GM18505 (cell line): ENCODE results near the gene NFKBIZ.

Experiments used
- ATAC-seq: cut with Tn5 transposase; IDR thresholded peaks from one replicate; pipeline ENCODE4 v1.9.1; 2021; ENCODE audit not compliant: unreplicated experiment
- POLR2A ChIP-seq: IDR thresholded peaks from 4 replicates; pipeline ENCODE4 v1.6.1; 2011; ENCODE audit warnings: borderline replicate concordance; ENCODE audit not compliant: insufficient read depth, insufficient read length; ENCODE audit errors: extremely low read depth

NFKBIZ gene, protein sequence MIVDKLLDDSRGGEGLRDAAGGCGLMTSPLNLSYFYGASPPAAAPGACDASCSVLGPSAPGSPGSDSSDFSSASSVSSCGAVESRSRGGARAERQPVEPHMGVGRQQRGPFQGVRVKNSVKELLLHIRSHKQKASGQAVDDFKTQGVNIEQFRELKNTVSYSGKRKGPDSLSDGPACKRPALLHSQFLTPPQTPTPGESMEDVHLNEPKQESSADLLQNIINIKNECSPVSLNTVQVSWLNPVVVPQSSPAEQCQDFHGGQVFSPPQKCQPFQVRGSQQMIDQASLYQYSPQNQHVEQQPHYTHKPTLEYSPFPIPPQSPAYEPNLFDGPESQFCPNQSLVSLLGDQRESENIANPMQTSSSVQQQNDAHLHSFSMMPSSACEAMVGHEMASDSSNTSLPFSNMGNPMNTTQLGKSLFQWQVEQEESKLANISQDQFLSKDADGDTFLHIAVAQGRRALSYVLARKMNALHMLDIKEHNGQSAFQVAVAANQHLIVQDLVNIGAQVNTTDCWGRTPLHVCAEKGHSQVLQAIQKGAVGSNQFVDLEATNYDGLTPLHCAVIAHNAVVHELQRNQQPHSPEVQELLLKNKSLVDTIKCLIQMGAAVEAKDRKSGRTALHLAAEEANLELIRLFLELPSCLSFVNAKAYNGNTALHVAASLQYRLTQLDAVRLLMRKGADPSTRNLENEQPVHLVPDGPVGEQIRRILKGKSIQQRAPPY

DNA sequence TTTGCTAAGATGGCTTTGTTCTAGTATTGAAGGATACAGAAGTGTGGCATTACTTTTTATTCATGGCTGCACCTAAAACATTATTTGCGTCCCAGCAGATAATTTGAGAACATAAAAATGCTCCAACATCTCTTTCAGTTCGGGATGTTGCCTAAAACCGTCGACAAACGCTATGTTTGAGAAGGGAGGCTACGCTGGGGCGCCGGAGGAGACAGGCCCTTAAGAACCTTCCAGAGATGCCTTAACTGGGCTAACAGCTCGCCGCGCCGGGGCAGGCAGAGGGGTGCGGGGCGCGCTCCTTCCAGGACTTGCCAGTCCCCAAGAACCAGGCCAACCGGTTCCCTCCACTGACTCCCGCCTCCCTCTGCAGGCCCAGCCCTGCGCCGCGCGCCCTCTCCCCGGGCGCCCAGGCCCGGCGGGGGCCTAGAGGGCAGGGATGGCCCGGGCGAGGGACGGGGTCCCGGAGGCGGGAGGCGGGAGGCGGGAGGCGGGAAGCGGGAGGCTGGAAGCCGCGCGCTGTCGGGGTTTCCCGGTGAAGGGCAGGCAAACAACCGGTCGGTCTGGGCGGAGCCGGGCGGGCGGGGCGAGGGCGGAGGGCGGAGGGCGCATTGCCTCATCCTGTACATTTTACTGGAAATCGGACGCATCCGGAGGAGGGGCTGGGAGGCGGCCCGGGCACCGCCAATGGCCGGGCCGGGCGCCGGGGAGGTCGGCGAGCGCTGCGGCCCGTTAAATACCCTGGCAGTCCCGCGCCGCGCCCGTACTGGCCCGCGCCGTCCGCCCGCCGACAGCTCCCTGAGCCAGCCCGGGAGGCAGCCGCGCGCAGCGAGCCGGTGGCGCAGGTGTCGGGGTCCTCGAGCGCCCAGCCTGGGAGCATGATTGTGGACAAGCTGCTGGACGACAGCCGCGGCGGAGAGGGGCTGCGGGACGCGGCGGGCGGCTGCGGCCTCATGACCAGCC lies at the start of gene NFKBIZ:
Gene NFKBIZ (plus strand): TSS at position 761 of the 960 bp plus-strand sequence. CDS start 115 bp downstream, at position 876.
- peak; percentile 71 for ATAC-seq
- TF ChIP-seq POLR2A: peak; percentile 99

DNA sequence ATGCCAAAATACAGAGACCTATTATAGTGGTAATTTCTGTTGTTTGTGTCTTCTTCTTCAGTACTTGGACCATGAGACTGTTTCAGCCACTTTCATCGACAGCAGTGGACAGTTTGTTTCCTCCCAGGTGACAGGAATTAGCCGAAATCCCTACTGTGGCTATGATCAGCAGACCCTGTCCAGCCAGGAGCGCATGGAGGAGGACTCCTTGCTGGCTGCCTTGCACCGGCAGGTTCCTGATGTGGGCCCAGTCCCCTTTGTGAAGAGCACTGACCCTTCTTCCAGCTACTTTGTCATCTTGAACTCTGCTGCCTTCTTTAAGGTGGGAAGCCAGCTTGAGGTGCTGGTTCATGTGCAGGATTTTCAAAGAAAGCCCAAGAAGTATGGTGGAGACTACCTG lies 48.1 kb upstream of the NFKBIZ start:
- ATAC-seq: no peak
- TF ChIP-seq POLR2A: no peak

DNA sequence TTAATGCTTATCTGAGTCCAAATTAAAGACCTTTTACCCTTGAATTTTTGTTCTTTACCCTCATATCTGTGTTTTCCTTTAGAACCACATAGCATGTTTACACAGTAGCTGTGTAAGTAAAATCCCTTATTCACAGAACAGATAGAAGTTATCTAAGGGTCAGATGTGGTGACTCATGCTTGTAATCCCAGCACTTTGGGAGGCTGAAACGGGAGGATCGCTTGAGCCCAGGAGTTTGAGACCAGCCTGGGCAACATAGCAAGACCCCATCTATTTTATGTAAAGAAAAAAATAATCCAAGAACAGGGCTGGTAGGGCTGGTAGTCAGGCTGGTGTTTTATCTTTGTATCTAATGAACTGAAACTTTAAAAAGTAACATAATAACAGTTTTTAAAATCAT lies 47.1 kb upstream of the NFKBIZ start:
- ATAC-seq: no peak
- TF ChIP-seq POLR2A: no peak

DNA sequence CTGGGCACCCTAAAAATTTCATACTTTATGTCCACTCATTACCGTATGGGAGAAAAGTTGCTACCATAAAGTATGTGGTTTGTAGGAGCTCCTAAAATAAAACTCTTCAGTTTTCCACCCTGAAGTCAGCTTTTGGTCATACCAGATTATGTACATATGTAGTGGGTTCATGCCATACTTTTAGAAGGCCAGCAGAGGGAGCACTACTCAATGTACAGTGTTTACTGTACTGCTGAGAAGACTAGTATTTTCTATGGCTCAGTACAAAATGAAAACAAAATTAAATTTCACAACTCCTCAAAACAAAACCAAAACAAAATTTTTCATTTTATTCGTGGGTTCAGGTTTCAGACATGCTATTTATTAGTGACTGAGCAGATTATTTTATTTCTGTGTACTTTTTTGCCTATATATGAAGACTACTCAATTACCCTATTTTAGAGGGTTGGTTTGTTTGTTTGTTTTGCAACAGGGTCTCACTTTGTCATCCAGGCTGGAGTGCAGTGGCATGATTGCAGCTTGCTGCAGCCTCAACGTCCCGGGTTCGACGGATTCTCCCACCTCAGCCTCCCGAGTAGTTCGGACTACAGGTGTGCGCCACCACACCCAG lies 46.0 kb upstream of the NFKBIZ start:
- ATAC-seq: peak; percentile 92
- TF ChIP-seq POLR2A: no peak

DNA sequence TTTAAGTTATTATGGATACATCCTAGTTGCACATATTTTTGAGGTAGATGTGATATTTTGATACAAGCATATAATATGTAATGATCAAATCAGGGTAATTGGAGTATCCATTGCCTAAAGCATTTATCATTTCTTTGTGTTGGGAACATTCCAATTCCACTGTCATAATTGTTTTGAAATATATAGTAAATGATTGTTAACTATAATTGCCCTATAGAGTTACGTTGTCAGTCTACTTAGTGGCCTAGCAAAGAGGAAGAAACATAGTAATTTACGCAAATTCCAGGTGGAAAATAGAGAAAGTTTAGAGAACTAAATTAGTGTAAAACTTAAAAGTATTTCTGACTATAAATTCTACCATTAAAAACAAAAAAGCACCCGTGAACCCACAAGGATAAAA lies 45.4 kb upstream of the NFKBIZ start:
- no peak for ATAC-seq
- TF ChIP-seq POLR2A: no peak

DNA sequence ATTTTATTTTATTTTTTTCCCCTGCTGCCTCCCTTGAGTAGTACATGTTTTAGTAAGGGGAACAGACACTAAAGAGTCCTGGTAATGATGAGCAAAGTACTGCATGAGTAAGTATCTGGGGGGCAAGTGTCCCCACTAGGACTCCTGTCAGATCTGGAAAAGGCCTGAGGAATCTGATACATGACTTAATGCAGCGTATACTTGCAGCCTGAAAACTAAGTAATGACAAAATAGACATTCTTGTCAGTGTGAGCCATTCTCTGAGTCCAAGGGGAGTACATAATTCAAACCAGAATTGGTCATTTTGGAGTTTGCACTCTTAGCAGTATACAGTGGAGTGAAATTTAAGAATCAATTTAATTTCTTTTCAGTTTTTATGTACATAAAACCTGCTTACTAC lies 42.8 kb upstream of the NFKBIZ start:
- ATAC-seq: no peak

DNA sequence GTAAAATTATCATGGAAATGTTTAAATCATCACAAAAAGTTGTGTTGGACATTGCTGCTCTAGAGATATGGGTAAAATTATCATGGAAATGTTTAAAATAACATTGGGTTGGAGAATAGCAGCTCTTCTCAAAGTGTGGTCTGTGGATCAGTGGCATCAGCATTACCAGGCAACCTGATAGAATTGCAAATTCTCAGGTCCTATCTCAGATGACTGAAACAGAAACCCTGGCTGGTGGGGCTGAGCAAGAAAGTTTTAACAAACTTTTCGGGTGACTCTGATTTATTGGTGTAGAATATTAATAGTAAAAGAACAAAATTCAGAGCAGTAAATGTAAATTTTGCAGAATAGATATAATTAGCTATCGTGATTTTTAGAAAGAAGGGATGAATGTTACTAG lies 41.4 kb upstream of the NFKBIZ start:
- TF ChIP-seq POLR2A: no peak
- peak; percentile 72 for ATAC-seq

More for the DNA sequence above, 42.8 kb upstream of the NFKBIZ start:
- no peak for TF ChIP-seq POLR2A

DNA sequence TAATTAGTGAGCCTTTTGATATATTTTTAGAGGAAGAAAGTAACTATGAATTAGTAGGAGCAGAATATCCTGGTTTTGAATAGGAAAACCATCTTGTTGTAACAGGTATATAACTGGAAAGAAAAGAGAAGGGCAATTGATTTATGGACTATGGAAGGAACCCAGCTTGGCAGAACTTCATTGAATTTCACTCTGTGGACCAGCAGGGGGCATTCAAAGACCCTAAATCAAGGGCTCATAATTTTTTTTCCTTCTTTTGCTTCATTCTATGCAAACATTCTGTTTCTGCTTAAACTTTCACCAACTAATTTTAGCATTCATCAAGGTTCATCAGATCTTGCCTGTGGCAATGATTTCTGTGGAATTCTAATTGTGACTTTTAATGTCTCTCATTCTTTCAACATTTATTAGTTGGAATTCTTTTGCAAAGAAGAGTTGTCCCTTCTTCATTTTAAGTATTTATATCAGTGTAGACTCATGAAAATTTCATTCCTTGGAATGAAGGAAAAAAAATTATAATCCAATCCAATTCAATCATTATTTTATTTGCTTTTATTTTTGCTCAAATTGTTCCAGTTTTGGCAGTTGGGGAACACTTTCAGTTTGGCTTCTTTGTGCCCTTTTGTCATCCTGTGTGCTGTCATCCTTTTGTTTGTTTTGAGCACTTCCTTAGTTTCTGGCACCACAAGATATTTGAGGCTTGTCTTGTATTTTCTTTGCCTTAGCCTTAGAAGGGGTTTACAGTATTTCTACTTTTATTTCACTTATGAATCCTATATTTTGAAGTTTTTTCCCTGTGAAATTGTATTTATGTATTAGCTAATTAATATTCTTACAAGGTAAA lies 39.9 kb upstream of the NFKBIZ start:
- TF ChIP-seq POLR2A: no peak
- ATAC-seq: no peak

DNA sequence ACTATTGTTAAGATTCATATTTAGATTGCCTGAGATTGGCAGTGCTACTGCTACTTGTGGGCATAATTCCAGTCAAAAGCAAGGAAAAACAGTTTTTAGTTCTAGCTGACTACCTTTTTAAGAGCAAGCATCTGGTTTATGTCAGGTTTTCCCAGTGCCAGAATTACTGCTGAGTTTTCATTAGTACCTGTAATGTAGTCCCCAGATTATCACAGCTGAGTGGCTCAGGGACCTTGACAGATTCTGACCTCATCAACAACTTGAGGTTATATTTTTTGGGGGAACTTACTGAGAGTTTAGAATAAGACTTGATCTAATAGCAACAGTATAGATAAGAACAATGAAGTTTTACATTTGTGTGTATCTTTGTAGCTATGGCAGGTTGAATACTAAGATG lies 39.3 kb upstream of the NFKBIZ start:
- TF ChIP-seq POLR2A: no peak
- ATAC-seq: no peak

DNA sequence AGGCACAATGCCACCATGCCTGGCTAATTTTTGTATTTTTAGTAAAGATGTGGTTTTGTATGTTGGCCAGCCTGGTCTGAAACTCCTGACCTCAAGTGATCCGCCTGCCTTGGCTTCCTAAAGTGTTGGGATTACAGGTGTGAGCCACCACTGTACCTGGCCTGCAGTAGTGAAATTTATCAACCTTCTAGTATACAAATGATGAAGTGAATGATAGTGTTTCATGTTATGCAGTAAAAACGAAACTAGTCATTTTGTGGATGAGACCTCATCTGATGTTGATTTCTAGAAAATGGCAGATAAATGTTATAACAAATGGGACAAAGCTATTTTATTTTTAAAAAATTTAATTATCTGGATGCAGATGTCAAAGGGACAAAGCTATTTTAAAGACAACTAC lies 37.4 kb upstream of the NFKBIZ start:
- TF ChIP-seq POLR2A: no peak
- ATAC-seq: no peak

DNA sequence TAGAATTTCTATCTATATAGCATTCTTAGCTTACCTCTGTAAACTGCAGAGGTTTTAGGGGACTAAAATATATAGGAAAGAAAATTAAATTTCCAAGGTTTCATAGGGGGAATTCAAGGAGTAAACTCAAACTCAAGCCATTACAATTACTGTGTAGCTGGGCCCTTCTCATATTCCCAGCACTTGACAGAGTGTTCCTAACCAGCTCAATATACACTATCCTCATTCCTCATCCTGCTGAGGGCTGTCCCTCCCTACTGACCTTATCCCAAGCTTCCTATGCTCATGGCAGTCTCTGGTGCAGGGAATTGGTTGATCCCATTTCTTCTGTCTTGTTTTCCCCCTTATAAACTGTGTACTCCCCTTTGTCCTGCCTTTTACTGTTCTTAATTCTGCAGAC lies 36.4 kb upstream of the NFKBIZ start:
- TF ChIP-seq POLR2A: no peak

More for the DNA sequence above, 36.4 kb upstream of the NFKBIZ start:
- ATAC-seq: no peak
